ENCODE results near the gene SHLD2.
"Not testable (repeated sequence)": the region's sequence is repeated elsewhere in the genome, so short reads cannot be mapped to it uniquely, and the experiment has no call there.

DNA sequence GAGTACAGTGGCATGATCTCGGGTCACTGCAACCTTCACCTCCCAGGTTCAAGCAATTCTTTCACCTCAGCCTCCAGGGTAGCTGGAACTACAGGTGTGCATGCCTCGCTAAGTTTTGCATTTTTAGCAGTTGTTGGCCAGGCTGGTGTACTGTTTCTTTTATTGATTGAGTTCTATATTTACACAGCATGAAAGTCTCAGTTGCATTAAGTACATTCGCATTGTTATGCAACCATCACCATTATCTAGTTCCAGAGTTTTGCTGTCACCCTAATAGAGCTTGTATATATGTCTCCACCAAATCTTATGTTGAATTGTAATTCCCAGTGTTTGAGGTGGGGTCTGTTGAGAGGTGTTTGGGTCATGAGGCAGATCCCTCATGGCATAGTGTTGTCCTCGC is 28.3 kb downstream of the SHLD2 start:
- TF ChIP-seq ETV6 (CRISPR knock-in tag; IDR thresholded peaks at IDR 0.05); IRF2 (CRISPR knock-in tag; IDR thresholded peaks at IDR 0.05; ENCODE audit: borderline replicate concordance, low read depth); ZNF263 (CRISPR knock-in tag; IDR thresholded peaks at IDR 0.05; ENCODE audit: low read depth); ZNF232 (CRISPR knock-in tag; IDR thresholded peaks at IDR 0.05); CTCF (IDR thresholded peaks at IDR 0.05); ZBTB21 (CRISPR knock-in tag; IDR thresholded peaks at IDR 0.05; ENCODE audit: borderline replicate concordance); SP1 (CRISPR knock-in tag; conservative IDR thresholded peaks at IDR 0.05): not testable (repeated sequence)

All from WTC11 (cell line).